Endothelial cell of umbilical vein (primary cell): ENCODE data around the gene FGF2.

Experiments used
- CTCF ChIP-seq, 2 donors: IDR thresholded peaks; 1 replicate in 1 of 2; 2 replicates in 1 of 2; pipeline ENCODE4 v1.5.1; 2011; ENCODE audit warnings: low read length in 2 of 2, mild to moderate bottlenecking in 2 of 2, moderate library complexity in 2 of 2, control low read depth in 1 of 2, inconsistent platforms in 1 of 2, low read depth in 1 of 2; ENCODE audit not compliant: insufficient read depth in 1 of 2; ENCODE audit errors: extremely low read depth in 1 of 2
- EZH2 ChIP-seq: IDR thresholded peaks from 2 replicates; pipeline ENCODE4 v1.6.1; 2012; ENCODE audit warnings: borderline replicate concordance, low read depth, mild to moderate bottlenecking, moderate library complexity, low read length, inconsistent platforms; ENCODE audit not compliant: severe bottlenecking
- FOS ChIP-seq: IDR thresholded peaks from 2 replicates; pipeline ENCODE4 v1.6.1; 2011; ENCODE audit warnings: mild to moderate bottlenecking, low read length, moderate library complexity, borderline replicate concordance; ENCODE audit not compliant: insufficient read depth
- GATA2 ChIP-seq: IDR thresholded peaks from 2 replicates; pipeline ENCODE4 v1.7.0; 2011; ENCODE audit warnings: low read depth, mild to moderate bottlenecking, moderate library complexity, mixed read lengths, low read length; ENCODE audit not compliant: insufficient read length, insufficient read depth
- JUN ChIP-seq: IDR thresholded peaks from 2 replicates; pipeline ENCODE4 v1.6.1; 2011; ENCODE audit warnings: borderline replicate concordance, low read depth; ENCODE audit not compliant: insufficient read length, insufficient read depth
- MAX ChIP-seq: IDR thresholded peaks from 2 replicates; pipeline ENCODE4 v1.6.1; 2011; ENCODE audit not compliant: insufficient read depth, insufficient read length
- MYC ChIP-seq: IDR thresholded peaks from one replicate; pipeline ENCODE4 v1.6.1; 2011; ENCODE audit warnings: mild to moderate bottlenecking, low read depth, low read length
- POLR2A ChIP-seq: IDR thresholded peaks from 2 replicates; pipeline ENCODE4 v1.6.1; 2012; ENCODE audit warnings: low read depth, mild to moderate bottlenecking, control low read depth, low read length
- POLR2AphosphoS5 ChIP-seq: IDR thresholded peaks from 2 replicates; pipeline ENCODE4 v1.6.1; 2012; ENCODE audit warnings: low read depth, mild to moderate bottlenecking, control low read depth, low read length, moderate library complexity; ENCODE audit not compliant: insufficient read depth

- TF ChIP-seq EZH2: no peak
- no peak for TF ChIP-seq CTCF (IDR thresholded peaks at IDR 0.05; ENCODE audit: extremely low read depth in 1 of 2, insufficient read depth in 1 of 2, low read depth in 1 of 2, low read length in 2 of 2)
- TF ChIP-seq MYC: no peak
- TF ChIP-seq MAX: no peak
- TF ChIP-seq POLR2AphosphoS5: no peak
- no peak for TF ChIP-seq GATA2
- TF ChIP-seq POLR2A: no peak
- TF ChIP-seq FOS: no peak
- no peak for TF ChIP-seq JUN
Observed at GRCh38 chr4:122912810-122913575, 86.4 kb downstream of the FGF2 start.
